ENCODE measurements around the gene UBAP2L. TPM values are rescaled to one million over a fixed set of nuclear protein-coding genes. Genes with fewer than 3 reads are reported as not detected.

The UBAP2L gene
- total RNA-seq, 4 donors from 2014 or later = 43.5 to 68.2 (median 55.7) TPM

DNA sequence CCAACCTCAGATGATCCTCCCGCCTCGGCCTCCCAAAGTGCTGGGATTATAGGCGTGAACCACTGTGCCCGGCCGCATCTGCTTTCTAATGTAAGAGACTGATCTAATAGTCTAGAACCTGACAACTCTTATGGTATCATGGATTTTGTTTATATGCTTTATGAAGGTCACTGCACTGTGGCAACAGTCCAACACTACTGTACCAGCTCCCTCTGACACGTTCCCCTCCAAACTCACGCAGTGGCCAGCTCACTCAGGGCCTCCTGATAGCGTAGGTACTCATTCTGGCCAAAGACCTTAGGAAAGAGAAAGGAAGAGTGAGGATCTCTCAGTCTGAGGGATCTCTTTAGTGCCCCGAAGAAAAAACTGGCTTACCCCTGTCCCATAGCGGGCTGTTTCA, 8.7 kb upstream of the UBAP2L start:
- Histone ChIP-seq H3K4me3 (no peak overlapping the region), H3K9me3 (no peaks in the 10 kb centered on the region), H3K27me3 (no peaks in the 10 kb centered on the region), H3K4me1 (no peaks in the 10 kb centered on the region), H3K27ac (no peak overlapping the region), H3K36me3 (peaks cover 3 to 90% (median 39%) of the 10 kb centered on the region in 3 donors)
- no peak for DNase-seq (ENCODE audit: low spot score in 2 of 2)
- 93 to 98% methylated on average over 10 of the region's 10 CpGs for WGBS, 2 donors
- no peak for TF ChIP-seq POLR2A (IDR thresholded peaks at IDR 0.05)
- TF ChIP-seq, protein P1, sequence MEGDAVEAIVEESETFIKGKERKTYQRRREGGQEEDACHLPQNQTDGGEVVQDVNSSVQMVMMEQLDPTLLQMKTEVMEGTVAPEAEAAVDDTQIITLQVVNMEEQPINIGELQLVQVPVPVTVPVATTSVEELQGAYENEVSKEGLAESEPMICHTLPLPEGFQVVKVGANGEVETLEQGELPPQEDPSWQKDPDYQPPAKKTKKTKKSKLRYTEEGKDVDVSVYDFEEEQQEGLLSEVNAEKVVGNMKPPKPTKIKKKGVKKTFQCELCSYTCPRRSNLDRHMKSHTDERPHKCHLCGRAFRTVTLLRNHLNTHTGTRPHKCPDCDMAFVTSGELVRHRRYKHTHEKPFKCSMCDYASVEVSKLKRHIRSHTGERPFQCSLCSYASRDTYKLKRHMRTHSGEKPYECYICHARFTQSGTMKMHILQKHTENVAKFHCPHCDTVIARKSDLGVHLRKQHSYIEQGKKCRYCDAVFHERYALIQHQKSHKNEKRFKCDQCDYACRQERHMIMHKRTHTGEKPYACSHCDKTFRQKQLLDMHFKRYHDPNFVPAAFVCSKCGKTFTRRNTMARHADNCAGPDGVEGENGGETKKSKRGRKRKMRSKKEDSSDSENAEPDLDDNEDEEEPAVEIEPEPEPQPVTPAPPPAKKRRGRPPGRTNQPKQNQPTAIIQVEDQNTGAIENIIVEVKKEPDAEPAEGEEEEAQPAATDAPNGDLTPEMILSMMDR (IDR thresholded peaks at IDR 0.05) = no peak
- TF ChIP-seq EP300 (IDR thresholded peaks at IDR 0.05) = no peak

- TF ChIP-seq, protein P1 (IDR thresholded peaks at IDR 0.05) = no peak
- no peak for TF ChIP-seq POLR2A (IDR thresholded peaks at IDR 0.05)
- TF ChIP-seq EP300 (IDR thresholded peaks at IDR 0.05) = no peak
- no peaks in the 10 kb centered on the region for H3K9me3 ChIP-seq
- no peaks in the 10 kb centered on the region for H3K27me3 ChIP-seq
- peaks cover 2 to 90% (median 34%) of the 10 kb centered on the region in 3 donors for H3K36me3 ChIP-seq
- peaks cover 0 to 11% (median 5%) of the 10 kb centered on the region in 4 donors for H3K4me1 ChIP-seq
- no peak overlapping the region for H3K4me3 ChIP-seq
- no peak for DNase-seq (ENCODE audit: low spot score in 2 of 2)
- WGBS, 2 donors = 83 to 96% methylated on average over 1 of the region's 1 CpG
- H3K27ac ChIP-seq = no peak overlapping the region
Measured at GRCh38 chr1:154213274-154213673, 7.5 kb upstream of the UBAP2L start.

DNA sequence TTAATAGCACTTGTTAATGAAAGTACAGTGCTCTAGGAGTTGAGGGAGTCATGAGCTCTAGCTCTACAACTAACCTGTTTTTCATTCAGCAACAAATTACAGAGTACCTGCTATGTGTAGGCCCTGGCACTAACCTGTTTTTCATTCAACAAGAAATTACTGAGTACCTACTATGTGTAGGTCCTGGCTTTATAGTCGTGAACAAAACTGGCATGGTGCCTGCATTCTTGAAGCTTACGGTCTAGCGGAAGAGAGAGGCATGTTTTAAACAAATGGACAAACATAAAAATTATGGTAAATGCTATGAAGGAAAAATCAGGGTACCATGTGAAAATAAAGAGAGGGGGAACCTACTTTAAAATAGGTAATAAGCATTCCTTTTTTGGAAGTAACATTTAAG, 2.2 kb upstream of the UBAP2L start:
- peaks cover 5 to 45% (median 32%) of the 10 kb centered on the region in 4 donors for H3K4me1 ChIP-seq
- 46 to 55% methylated on average over 3 of the region's 3 CpGs for WGBS, 2 donors
- no peaks in the 10 kb centered on the region for H3K9me3 ChIP-seq
- H3K36me3 ChIP-seq = peaks cover 0 to 41% (median 9%) of the 10 kb centered on the region in 3 donors
- H3K4me3 ChIP-seq = peak overlapping the region in 1 of 4 donors; percentile 81
- H3K27ac ChIP-seq = peak overlapping the region in 2 of 4 donors; percentile 96 to 98
- DNase-seq (ENCODE audit: low spot score in 2 of 2) = no peak
- TF ChIP-seq, protein P1 (IDR thresholded peaks at IDR 0.05) = no peak
- no peak for TF ChIP-seq EP300 (IDR thresholded peaks at IDR 0.05)
- TF ChIP-seq POLR2A (IDR thresholded peaks at IDR 0.05) = no peak
- H3K27me3 ChIP-seq = no peaks in the 10 kb centered on the region

DNA sequence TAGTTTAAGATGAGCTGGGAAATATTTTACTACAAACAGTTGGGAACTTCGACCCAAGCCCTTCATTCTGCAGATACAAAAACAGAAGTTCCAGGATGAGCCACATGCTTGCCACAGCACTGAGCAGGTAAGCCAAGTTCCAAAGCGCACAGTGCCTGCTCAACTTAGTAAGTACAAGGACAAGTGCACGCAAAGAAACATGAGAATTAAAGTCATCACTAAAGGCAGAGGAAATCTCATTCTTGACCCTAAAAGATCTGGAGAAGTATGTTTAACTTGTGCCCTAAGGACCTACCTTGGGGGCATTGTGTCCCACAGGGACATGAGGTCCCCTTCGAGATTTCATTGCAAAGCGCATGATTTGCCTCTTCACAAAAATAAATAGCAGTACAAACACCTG, 1.2 kb upstream of the UBAP2L start:
- Histone ChIP-seq H3K27me3 (no peaks in the 10 kb centered on the region), H3K4me3 (peak overlapping the region; percentile 56 to 91 (median 85)), H3K4me1 (peaks cover 5 to 55% (median 38%) of the 10 kb centered on the region in 4 donors), H3K36me3 (peaks cover 0 to 32% (median 0%) of the 10 kb centered on the region in 3 donors), H3K27ac (peak overlapping the region; percentile 96 to 98 (median 98)), H3K9me3 (no peaks in the 10 kb centered on the region)
- TF ChIP-seq, protein P1 (IDR thresholded peaks at IDR 0.05) = no peak
- TF ChIP-seq POLR2A (IDR thresholded peaks at IDR 0.05) (no peak), EP300 (IDR thresholded peaks at IDR 0.05) (no peak)
- DNase-seq (ENCODE audit: low spot score in 2 of 2) = peak in 1 of 2 donors; percentile 14
- 17 to 19% methylated on average over 5 of the region's 5 CpGs for WGBS, 2 donors

GRCh38 chr1:154220970-154221277, 169 bp downstream of the UBAP2L start:
- no peak for TF ChIP-seq POLR2A (IDR thresholded peaks at IDR 0.05)
- TF ChIP-seq, protein P1 (IDR thresholded peaks at IDR 0.05) = no peak
- Histone ChIP-seq H3K36me3 (peaks cover 0 to 30% (median 0%) of the 10 kb centered on the region in 3 donors), H3K27ac (peak overlapping the region; percentile 98 to 99 (median 98)), H3K4me1 (peaks cover 5 to 69% (median 39%) of the 10 kb centered on the region in 4 donors), H3K27me3 (no peaks in the 10 kb centered on the region), H3K4me3 (peak overlapping the region; percentile 81 to 98 (median 90)), H3K9me3 (no peaks in the 10 kb centered on the region)
- DNase-seq (ENCODE audit: low spot score in 2 of 2) = no peak
- WGBS, 2 donors = 1 to 2% methylated on average over 22 to 32 of the region's 33 CpGs
